ENCODE measurements around the gene CAPN15. TPM values are rescaled to one million over a fixed set of nuclear protein-coding genes. Genes with fewer than 3 reads are reported as not detected.
A peak's percentile ranks its signal among the peaks of the same experiment; 100 is the strongest.

CAPN15 gene
- total RNA-seq, 1 donor from 2014 or later = 56.1 TPM

DNA sequence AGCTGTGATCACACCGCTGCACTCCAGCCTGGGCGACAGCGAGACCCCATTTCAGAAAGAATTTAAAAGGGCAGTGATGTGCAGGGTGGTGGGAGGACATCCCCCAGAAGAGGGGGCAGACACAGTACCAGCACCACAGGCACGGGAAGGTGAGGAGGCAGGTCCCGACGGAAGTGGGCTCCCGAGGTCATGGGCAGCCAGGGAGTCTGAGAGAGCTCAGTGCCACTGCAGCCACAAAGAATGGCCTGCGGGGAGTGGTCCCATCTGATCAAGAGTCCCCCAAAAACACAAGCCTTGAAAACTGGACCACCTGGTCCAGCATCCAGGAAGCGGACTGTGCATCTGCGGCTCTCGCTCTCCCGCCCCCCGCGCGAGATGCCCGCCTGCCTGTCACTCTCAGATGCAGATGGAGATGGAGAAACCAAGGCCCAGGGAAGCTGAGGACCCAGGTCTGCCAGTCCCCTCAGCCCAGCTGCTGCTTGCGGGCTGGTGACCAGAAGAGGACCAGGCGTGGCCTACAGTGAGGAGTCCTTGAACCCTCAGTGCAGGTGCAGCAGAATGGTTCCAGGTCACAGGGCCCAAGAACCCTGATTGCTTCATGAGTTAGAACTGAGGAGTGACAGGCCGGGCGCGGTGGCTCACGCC lies 4.3 kb upstream of the CAPN15 start:
- H3K9me3 Mint-ChIP-seq (ENCODE audit: unreplicated experiment) = peaks cover 19% of the 10 kb centered on the region
- TF ChIP-seq, protein P1, sequence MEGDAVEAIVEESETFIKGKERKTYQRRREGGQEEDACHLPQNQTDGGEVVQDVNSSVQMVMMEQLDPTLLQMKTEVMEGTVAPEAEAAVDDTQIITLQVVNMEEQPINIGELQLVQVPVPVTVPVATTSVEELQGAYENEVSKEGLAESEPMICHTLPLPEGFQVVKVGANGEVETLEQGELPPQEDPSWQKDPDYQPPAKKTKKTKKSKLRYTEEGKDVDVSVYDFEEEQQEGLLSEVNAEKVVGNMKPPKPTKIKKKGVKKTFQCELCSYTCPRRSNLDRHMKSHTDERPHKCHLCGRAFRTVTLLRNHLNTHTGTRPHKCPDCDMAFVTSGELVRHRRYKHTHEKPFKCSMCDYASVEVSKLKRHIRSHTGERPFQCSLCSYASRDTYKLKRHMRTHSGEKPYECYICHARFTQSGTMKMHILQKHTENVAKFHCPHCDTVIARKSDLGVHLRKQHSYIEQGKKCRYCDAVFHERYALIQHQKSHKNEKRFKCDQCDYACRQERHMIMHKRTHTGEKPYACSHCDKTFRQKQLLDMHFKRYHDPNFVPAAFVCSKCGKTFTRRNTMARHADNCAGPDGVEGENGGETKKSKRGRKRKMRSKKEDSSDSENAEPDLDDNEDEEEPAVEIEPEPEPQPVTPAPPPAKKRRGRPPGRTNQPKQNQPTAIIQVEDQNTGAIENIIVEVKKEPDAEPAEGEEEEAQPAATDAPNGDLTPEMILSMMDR (IDR thresholded peaks at IDR 0.05; ENCODE audit: partially characterized antibody, unreplicated experiment) = no peak
- peaks cover 8% of the 10 kb centered on the region for H3K4me1 Mint-ChIP-seq (ENCODE audit: low read depth, unreplicated experiment)
- DNase-seq = no peak
- H3K27me3 Mint-ChIP-seq (ENCODE audit: unreplicated experiment) = peaks cover 9% of the 10 kb centered on the region
- H3K27ac Mint-ChIP-seq (ENCODE audit: unreplicated experiment) = peak overlapping the region; percentile 48
- no peak overlapping the region for H3K4me3 Mint-ChIP-seq (ENCODE audit: unreplicated experiment)
- no peaks in the 10 kb centered on the region for H3K36me3 Mint-ChIP-seq (ENCODE audit: unreplicated experiment)

GRCh38 chr16:524274-525040 lies 3.1 kb upstream of the CAPN15 start:
- Mint-ChIP-seq H3K27ac (ENCODE audit: unreplicated experiment) (no peak overlapping the region), H3K9me3 (ENCODE audit: unreplicated experiment) (peaks cover 23% of the 10 kb centered on the region), H3K36me3 (ENCODE audit: unreplicated experiment) (no peaks in the 10 kb centered on the region), H3K4me1 (ENCODE audit: low read depth, unreplicated experiment) (peaks cover 11% of the 10 kb centered on the region), H3K4me3 (ENCODE audit: unreplicated experiment) (no peak overlapping the region), H3K27me3 (ENCODE audit: unreplicated experiment) (peaks cover 13% of the 10 kb centered on the region)
- no peak for DNase-seq
- TF ChIP-seq, protein P1 (IDR thresholded peaks at IDR 0.05; ENCODE audit: partially characterized antibody, unreplicated experiment) = no peak

- Mint-ChIP-seq H3K36me3 (ENCODE audit: unreplicated experiment) (no peaks in the 10 kb centered on the region), H3K4me3 (ENCODE audit: unreplicated experiment) (peak overlapping the region; percentile 67), H3K27me3 (ENCODE audit: unreplicated experiment) (peaks cover 16% of the 10 kb centered on the region), H3K4me1 (ENCODE audit: low read depth, unreplicated experiment) (peaks cover 15% of the 10 kb centered on the region), H3K27ac (ENCODE audit: unreplicated experiment) (peak overlapping the region; percentile 75), H3K9me3 (ENCODE audit: unreplicated experiment) (peaks cover 23% of the 10 kb centered on the region)
- TF ChIP-seq, protein P1 (IDR thresholded peaks at IDR 0.05; ENCODE audit: partially characterized antibody, unreplicated experiment) = no peak
- no peak for DNase-seq
Observed at GRCh38 chr16:525123-525519, 2.4 kb upstream of the CAPN15 start.

DNA sequence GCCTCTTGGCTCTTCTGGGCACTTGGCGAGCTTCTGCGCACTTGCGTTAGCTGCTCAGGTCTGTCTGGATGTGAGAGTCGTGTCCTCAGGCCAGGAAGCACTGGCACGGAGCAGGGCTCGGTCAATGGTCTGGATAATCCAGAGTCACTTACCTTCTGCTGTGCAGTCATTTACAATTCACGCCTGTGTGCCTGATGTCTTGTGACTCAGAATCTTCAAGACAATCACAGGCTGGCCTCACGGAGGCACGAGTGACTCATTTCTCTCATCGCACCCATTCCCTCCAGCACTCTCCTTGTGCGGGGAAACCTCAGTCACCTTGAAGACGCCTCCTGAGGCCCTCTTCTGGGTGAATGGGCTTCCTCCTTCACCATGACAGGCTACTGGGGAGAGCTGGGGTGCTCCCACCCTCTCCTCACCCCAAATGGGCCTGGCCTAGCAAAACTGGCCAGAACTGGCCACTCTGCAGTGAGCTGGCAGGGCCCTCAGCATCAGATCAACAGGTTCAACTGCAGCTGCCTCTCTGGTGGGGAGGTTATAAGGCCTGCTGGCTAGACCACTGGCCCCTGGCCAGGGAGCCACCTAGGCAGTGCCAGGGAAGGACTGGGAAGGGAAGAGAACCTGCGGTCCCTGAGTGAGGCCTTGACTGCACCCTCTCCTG lies 1.9 kb upstream of the CAPN15 start:
- Mint-ChIP-seq H3K36me3 (ENCODE audit: unreplicated experiment) (no peaks in the 10 kb centered on the region), H3K4me3 (ENCODE audit: unreplicated experiment) (peak overlapping the region; percentile 67), H3K27me3 (ENCODE audit: unreplicated experiment) (peaks cover 16% of the 10 kb centered on the region), H3K9me3 (ENCODE audit: unreplicated experiment) (peaks cover 23% of the 10 kb centered on the region), H3K27ac (ENCODE audit: unreplicated experiment) (peak overlapping the region; percentile 75), H3K4me1 (ENCODE audit: low read depth, unreplicated experiment) (peaks cover 16% of the 10 kb centered on the region)
- TF ChIP-seq, protein P1 (IDR thresholded peaks at IDR 0.05; ENCODE audit: partially characterized antibody, unreplicated experiment) = no peak
- no peak for DNase-seq
